HepG2 (cell line): ENCODE data around the gene MIA2. TPM values are rescaled to one million over a fixed set of nuclear protein-coding genes. Genes with fewer than 3 reads are reported as not detected.

Experiments used
- ATAC-seq: fragments of 200-7000 bp; cut with Tn5 transposase; 3 replicates; pipeline ENCODE4 v1.9.1; 2020; ENCODE audit warnings: mild to moderate bottlenecking, moderate library complexity
- BruUV-seq: library from RNA; stranded (reverse); fragments of 400-500 nt; replicated peaks from 2 replicates; lab custom pipeline; 2021; lab: Mats Ljungman, UMichigan
- CTCF ChIA-PET: fragments of 300-600 bp; formaldehyde crosslinking; extraction: SDS; loops from one replicate; lab custom pipeline; 2021; ENCODE audit warnings: low total read pairs, inconsistent platforms, low intra/inter-chr PET ratio; lab: Yijun Ruan, JAX
- POLR2A ChIA-PET: fragments of 350-600 bp; sonication (Branson Sonifier 250); formaldehyde crosslinking; loops from one replicate; lab custom pipeline; 2020; ENCODE audit warnings: antibody characterized with exemption, inconsistent platforms; lab: Yijun Ruan, JAX
- DNase-seq: peaks from one replicate; pipeline ENCODE4 v3.0.0-alpha.2; 2015; ENCODE audit warnings: low spot score
- FAIRE-seq: peaks from 3 replicates; lab custom pipeline; 2011; peaks lifted over from hg19 to GRCh38; lab: Jason Lieb, UNC
- H2AFZ ChIP-seq: one replicate; pipeline ENCODE4 v1.6.1; 2011; ENCODE audit warnings: low read length, inconsistent platforms
- H3K27ac ChIP-seq: fragments of 300-600 bp; 3 replicates; pipeline ENCODE4 v1.8.0; 2011; ENCODE audit warnings: mixed run types, mild to moderate bottlenecking, mixed read lengths, low read length, inconsistent platforms; ENCODE audit not compliant: insufficient read depth; ENCODE audit errors: extremely low read length
- H3K27me3 ChIP-seq, 2 experiments: fragments of 200-600 bp in 1 of 2; 2 replicates in 1 of 2; 3 replicates in 1 of 2; pipeline versions ENCODE4 v1.6.0 to v1.8.0; 2011; ENCODE audit warnings: low read length in 2 of 2, mild to moderate bottlenecking in 2 of 2, moderate library complexity in 2 of 2, inconsistent platforms in 1 of 2; ENCODE audit not compliant: insufficient read depth in 2 of 2, control insufficient read depth in 1 of 2
- H3K36me3 ChIP-seq, 2 experiments: fragments of 200-600 bp in 1 of 2; replicated peaks in 1 of 2; 2 replicates in 1 of 2; 3 replicates in 1 of 2; pipeline versions ENCODE4 v1.5.1 to v1.8.0; 2011; ENCODE audit warnings: low read length in 2 of 2, inconsistent platforms in 1 of 2; ENCODE audit not compliant: insufficient read depth in 2 of 2, control insufficient read depth in 1 of 2
- H3K4me1 ChIP-seq: 2 replicates; pipeline ENCODE4 v1.5.1; 2012; ENCODE audit warnings: low read length, inconsistent platforms; ENCODE audit not compliant: insufficient read depth
- H3K4me2 ChIP-seq: 2 replicates; pipeline ENCODE4 v1.6.0; 2011; ENCODE audit warnings: low read depth, low read length, inconsistent platforms
- H3K4me3 ChIP-seq, 3 experiments: fragments of 200-600 bp in 1 of 3; sonication (generic), shearing (Covaris generic) in 1 of 3; replicated peaks in 1 of 3; 2 replicates each; pipeline ENCODE4 v1.5.1; 2011 to 2016; ENCODE audit warnings: low read length in 3 of 3, inconsistent platforms in 2 of 3, low read depth in 2 of 3, mild to moderate bottlenecking in 2 of 3, control low read depth in 1 of 3, mixed read lengths in 1 of 3; ENCODE audit not compliant: insufficient read depth in 1 of 3
- H3K79me2 ChIP-seq: one replicate; pipeline ENCODE4 v1.6.1; 2011; ENCODE audit warnings: low read length, inconsistent platforms; ENCODE audit not compliant: insufficient read depth
- H3K9ac ChIP-seq: 2 replicates; pipeline ENCODE4 v1.6.0; 2011; ENCODE audit warnings: mild to moderate bottlenecking, low read depth, low read length, inconsistent platforms; ENCODE audit not compliant: insufficient read depth
- H3K9me3 ChIP-seq: 2 replicates; pipeline ENCODE4 v1.5.1; 2012; ENCODE audit warnings: mild to moderate bottlenecking, low read length
- H4K20me1 ChIP-seq: 2 replicates; pipeline ENCODE4 v1.6.0; 2011; ENCODE audit warnings: inconsistent platforms, mild to moderate bottlenecking, low read length, moderate library complexity; ENCODE audit not compliant: insufficient read depth
- ATF1 ChIP-seq: IDR thresholded peaks from 2 replicates; pipeline ENCODE4 v1.6.1; 2016; ENCODE audit warnings: mild to moderate bottlenecking, control low read depth
- FOXC1 ChIP-seq: sonication (generic); formaldehyde crosslinking; IDR thresholded peaks from 2 replicates; pipeline ENCODE4 v1.8.0; 2022; ENCODE audit warnings: mild to moderate bottlenecking, missing genetic modification reagents, borderline replicate concordance
- GABPB1 ChIP-seq: IDR thresholded peaks from 2 replicates; pipeline ENCODE4 v1.6.1; 2016; ENCODE audit warnings: mild to moderate bottlenecking, missing genetic modification reagents, moderate library complexity, missing compliant biosample characterization
- GTF2F1 ChIP-seq: fragments of 150-350 bp; IDR thresholded peaks from 2 replicates; pipeline ENCODE4 v1.6.1; 2014; ENCODE audit warnings: low read length
- MBNL3 ChIP-seq: fragments of 250-450 bp; sonication (Bioruptor Pico); conservative IDR thresholded peaks from 2 replicates; pipeline ENCODE4 v1.8.0; 2022; ENCODE audit warnings: mild to moderate bottlenecking, inconsistent platforms
- PHF21A ChIP-seq: sonication (generic); formaldehyde crosslinking; IDR thresholded peaks from 2 replicates; pipeline ENCODE4 v1.5.0; 2020; ENCODE audit warnings: mild to moderate bottlenecking, missing genetic modification reagents
- POLR2G ChIP-seq: fragments of 200-400 bp; formaldehyde crosslinking; IDR thresholded peaks from 2 replicates; pipeline ENCODE4 v1.6.1; 2018; ENCODE audit warnings: mild to moderate bottlenecking, low read depth, low read length, moderate library complexity
- RARA ChIP-seq: IDR thresholded peaks from 2 replicates; pipeline ENCODE4 v1.6.1; 2016; ENCODE audit warnings: missing genetic modification reagents, missing compliant biosample characterization
- RBM39 ChIP-seq: fragments of 200-400 bp; formaldehyde crosslinking; IDR thresholded peaks from one replicate; pipeline ENCODE4 v1.6.1; 2018; ENCODE audit warnings: antibody characterized with exemption, mild to moderate bottlenecking, low read depth, low read length; ENCODE audit not compliant: poor library complexity, severe bottlenecking
- REXO4 ChIP-seq: sonication (generic); formaldehyde crosslinking; IDR thresholded peaks from 2 replicates; pipeline ENCODE4 v1.8.0; 2022; ENCODE audit warnings: missing genetic modification reagents, mild to moderate bottlenecking, borderline replicate concordance
- RFX5 ChIP-seq: IDR thresholded peaks from 2 replicates; pipeline ENCODE4 v1.6.1; 2011; ENCODE audit warnings: low read depth, low read length, improper control_type of control experiment
- SETDB1 ChIP-seq: sonication (generic); formaldehyde crosslinking; IDR thresholded peaks from 2 replicates; pipeline ENCODE4 v1.5.1; 2020; ENCODE audit warnings: missing genetic modification reagents, mild to moderate bottlenecking, borderline replicate concordance
- SMARCE1 ChIP-seq: fragments of 450-650 bp; IDR thresholded peaks from 2 replicates; pipeline ENCODE4 v1.6.1; 2017; ENCODE audit warnings: borderline replicate concordance
- ZBTB21 ChIP-seq: sonication (generic); formaldehyde crosslinking; IDR thresholded peaks from 2 replicates; pipeline ENCODE4 v1.4.0; 2020; ENCODE audit warnings: missing genetic modification reagents
- ZNF253 ChIP-seq: sonication (generic); formaldehyde crosslinking; IDR thresholded peaks from 2 replicates; pipeline ENCODE4 v1.8.0; 2022; ENCODE audit warnings: mild to moderate bottlenecking, missing genetic modification reagents, borderline replicate concordance
- ZNF546 ChIP-seq: sonication (generic); formaldehyde crosslinking; conservative IDR thresholded peaks from 2 replicates; pipeline ENCODE4 v1.8.1; 2023; ENCODE audit warnings: mild to moderate bottlenecking, missing genetic modification reagents
- ZNF607 ChIP-seq: sonication (generic); formaldehyde crosslinking; IDR thresholded peaks from 2 replicates; pipeline ENCODE4 v1.5.1; 2020; ENCODE audit warnings: missing genetic modification reagents, mild to moderate bottlenecking, borderline replicate concordance
- ZNF747 ChIP-seq: sonication (generic); formaldehyde crosslinking; IDR thresholded peaks from 2 replicates; pipeline ENCODE4 v1.8.1; 2023; ENCODE audit warnings: missing genetic modification reagents, mild to moderate bottlenecking, borderline replicate concordance
- ZSCAN21 ChIP-seq: sonication (generic); formaldehyde crosslinking; IDR thresholded peaks from 2 replicates; pipeline ENCODE4 v1.8.0; 2022; ENCODE audit warnings: mild to moderate bottlenecking, missing genetic modification reagents, moderate library complexity, borderline replicate concordance
- WGBS: methylation state at CpG from one replicate; pipeline ENCODE4 v1.1.6; 2017; ENCODE audit warnings: low lambda C conversion rate; 5-methylcytosine and 5-hydroxymethylcytosine counted together
- in situ Hi-C: cut with HindIII; loops from 2 replicates; pipeline ENCODE4 v1.10.0; 2017; ENCODE audit warnings: low pct_unique_long_range_greater_than_20kb; ENCODE audit not compliant: extremely low pct_ligation_motif_present
- intact Hi-C: fragments of 100-400 bp; cut with micrococcal nuclease; formaldehyde crosslinking; loops from one replicate; pipeline ENCODE4 v1.10.0; 2022; ENCODE audit not compliant: unreplicated experiment
- polyA plus RNA-seq, 8 experiments: library from polyadenylated mRNA; depleted of rRNA in 3 of 8; stranded (reverse) in 7 of 8; unstranded in 1 of 8; fragments of >200 nt; fragmentation: Illumina TruSeq in 4 of 8; extraction: Trizol in 4 of 8; gene quantifications; 2 replicates each; pipeline versions ENCODE4 v1.2.1 to v1.2.3, GENCODE V29; 2011 to 2016; ENCODE audit warnings: low read depth in 4 of 8, missing spikeins in 1 of 8, mixed read lengths in 1 of 8; ENCODE audit not compliant: insufficient read depth in 1 of 8
- total RNA-seq, 5 experiments: library from RNA; depleted of rRNA; stranded (reverse); fragments of >200 nt; fragmentation: Illumina TruSeq; extraction: Trizol; gene quantifications; 2 replicates each; pipeline ENCODE4 v1.2.3, GENCODE V29; 2016; ENCODE audit warnings: low read depth in 1 of 5
- TF ChIP-seq, protein P1 (sequence below): sonication (generic); formaldehyde crosslinking; IDR thresholded peaks from 2 replicates; pipeline ENCODE4 v1.9.0; 2021; ENCODE audit warnings: missing genetic modification reagents, borderline replicate concordance

Gene MIA2
- total and polyA plus RNA-seq, 2 of the 13 experiments (the other 11 are each of a cell fraction or from before 2014, with no cell fraction given) = 134 to 158 TPM

DNA sequence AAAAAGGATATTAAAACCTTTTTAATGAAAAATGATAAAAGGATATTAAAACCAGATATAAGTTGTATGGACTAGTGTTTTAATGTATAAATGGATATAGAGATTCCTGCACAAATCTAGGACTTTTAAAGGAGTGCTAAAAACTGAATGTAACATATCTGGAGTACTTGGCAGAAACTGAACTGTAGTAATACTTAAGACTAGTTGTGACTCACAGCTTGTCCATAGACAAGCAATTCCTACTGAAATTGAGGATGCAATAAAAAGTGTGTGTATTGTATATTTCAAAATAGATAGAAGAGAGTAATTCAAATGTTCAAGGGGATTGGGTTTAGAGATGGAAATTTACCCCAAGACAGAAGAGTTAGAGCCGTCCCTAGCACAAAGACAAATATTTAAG lies 138.9 kb downstream of the MIA2 start:
- Histone ChIP-seq H3K27ac (no peak overlapping the region), H3K9me3 (no peaks in the 10 kb centered on the region), H4K20me1 (peaks cover 4% of the 10 kb centered on the region; the same call in 1 of the 2 replicates), H3K36me3 (peaks cover 6 to 19% of the 10 kb centered on the region in 2 experiments; a peak in 4 of 5 replicates), H3K4me3 (no peak overlapping the region), H3K79me2 (no peaks in the 10 kb centered on the region), H3K9ac (no peak overlapping the region), H3K27me3 (no peaks in the 10 kb centered on the region), H3K4me1 (peaks cover 14% of the 10 kb centered on the region), H3K4me2 (no peak overlapping the region), H2AFZ (no peak overlapping the region)
- ATAC-seq (no peak), FAIRE-seq (no peak), DNase-seq (no peak)
- TF ChIP-seq PHF21A (CRISPR knock-in tag) (no peak), RFX5 (no peak), GABPB1 (CRISPR knock-in tag) (no peak), FOXC1 (CRISPR knock-in tag) (no peak), ATF1 (no peak), ZNF546 (CRISPR knock-in tag) (no peak), ZNF607 (no peak), SMARCE1 (no peak), ZNF253 (CRISPR knock-in tag) (no peak), POLR2G (no peak), MBNL3 (CRISPR knock-in tag) (no peak), RARA (CRISPR knock-in tag) (no peak), RBM39 (no peak), ZNF747 (no peak), SETDB1 (CRISPR knock-in tag) (no peak), GTF2F1 (no peak), ZSCAN21 (CRISPR knock-in tag) (no peak), ZBTB21 (no peak), REXO4 (CRISPR knock-in tag) (no peak)
- TF ChIP-seq, protein P1, sequence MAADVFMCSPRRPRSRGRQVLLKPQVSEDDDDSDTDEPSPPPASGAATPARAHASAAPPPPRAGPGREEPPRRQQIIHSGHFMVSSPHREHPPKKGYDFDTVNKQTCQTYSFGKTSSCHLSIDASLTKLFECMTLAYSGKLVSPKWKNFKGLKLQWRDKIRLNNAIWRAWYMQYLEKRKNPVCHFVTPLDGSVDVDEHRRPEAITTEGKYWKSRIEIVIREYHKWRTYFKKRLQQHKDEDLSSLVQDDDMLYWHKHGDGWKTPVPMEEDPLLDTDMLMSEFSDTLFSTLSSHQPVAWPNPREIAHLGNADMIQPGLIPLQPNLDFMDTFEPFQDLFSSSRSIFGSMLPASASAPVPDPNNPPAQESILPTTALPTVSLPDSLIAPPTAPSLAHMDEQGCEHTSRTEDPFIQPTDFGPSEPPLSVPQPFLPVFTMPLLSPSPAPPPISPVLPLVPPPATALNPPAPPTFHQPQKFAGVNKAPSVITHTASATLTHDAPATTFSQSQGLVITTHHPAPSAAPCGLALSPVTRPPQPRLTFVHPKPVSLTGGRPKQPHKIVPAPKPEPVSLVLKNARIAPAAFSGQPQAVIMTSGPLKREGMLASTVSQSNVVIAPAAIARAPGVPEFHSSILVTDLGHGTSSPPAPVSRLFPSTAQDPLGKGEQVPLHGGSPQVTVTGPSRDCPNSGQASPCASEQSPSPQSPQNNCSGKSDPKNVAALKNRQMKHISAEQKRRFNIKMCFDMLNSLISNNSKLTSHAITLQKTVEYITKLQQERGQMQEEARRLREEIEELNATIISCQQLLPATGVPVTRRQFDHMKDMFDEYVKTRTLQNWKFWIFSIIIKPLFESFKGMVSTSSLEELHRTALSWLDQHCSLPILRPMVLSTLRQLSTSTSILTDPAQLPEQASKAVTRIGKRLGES (CRISPR knock-in tag) = no peak
- ChIA-PET POLR2A (no interaction called here), CTCF (no interaction called here)
- intact Hi-C loops = no loop called here
- in situ Hi-C loops = no loop called here
- 91% methylated on average over 1 of the region's 1 CpG for WGBS
- BruUV-seq = no TSS peak
